Colonic mucosa (tissue), 4 donors: Measurements from ENCODE around the gene KLHL6. TPM values are rescaled to one million over a fixed set of nuclear protein-coding genes. Genes with fewer than 3 reads are reported as not detected.
"Not testable (repeated sequence)": the region's sequence is repeated elsewhere in the genome, so short reads cannot be mapped to it uniquely, and the experiment has no call there.

ENCODE experiments used
- DNase-seq: peaks from one replicate; pipeline ENCODE4 v3.0.0-alpha.2; 2020
- H3K27ac ChIP-seq: fragments of 200-600 bp; one replicate; pipeline ENCODE4 v1.8.0; 2021
- H3K27me3 ChIP-seq: fragments of 200-600 bp; one replicate; pipeline ENCODE4 v1.8.0; 2021
- H3K36me3 ChIP-seq: fragments of 200-600 bp; one replicate; pipeline ENCODE4 v1.8.0; 2021
- H3K4me1 ChIP-seq: fragments of 200-600 bp; one replicate; pipeline ENCODE4 v1.8.0; 2021; ENCODE audit warnings: mild to moderate bottlenecking
- H3K4me3 ChIP-seq: fragments of 200-600 bp; one replicate; pipeline ENCODE4 v1.8.0; 2021
- H3K9ac ChIP-seq, 2 donors: one replicate each; pipeline ENCODE4 v1.7.0; 2013; ENCODE audit warnings: control low read depth in 2 of 2, low read depth in 2 of 2, low read length in 2 of 2
- H3K9me3 ChIP-seq: fragments of 200-600 bp; one replicate; pipeline ENCODE4 v1.8.0; 2021
- intact Hi-C: fragments of 100-400 bp; cut with DNase I; formaldehyde crosslinking; loops from one replicate; pipeline ENCODE4 v1.14.1; 2022
- total RNA-seq, 2 donors: library from RNA; stranded (reverse); fragmentation: NEBNext Ultra II Directional in 1 of 2; extraction: Animal tissue kit (Norgen Biotek cat#: 25700) in 1 of 2; gene quantifications; one replicate each; pipeline ENCODE4 v1.2.1, GENCODE V29; 2021
- TF ChIP-seq, protein P1 (sequence below): fragments of 200-600 bp; IDR thresholded peaks from one replicate; pipeline ENCODE4 v1.8.0; 2022; ENCODE audit warnings: antibody characterized with exemption, mild to moderate bottlenecking
- donor health status: healthy.
- donor health status: DM: no; HTN: no; CAD: no.
- donor health status: DM: no; HTN: no; CAD: no.

Gene KLHL6
- total RNA-seq, 2 donors from 2014 or later: 2.0 to 2.1 TPM

DNA sequence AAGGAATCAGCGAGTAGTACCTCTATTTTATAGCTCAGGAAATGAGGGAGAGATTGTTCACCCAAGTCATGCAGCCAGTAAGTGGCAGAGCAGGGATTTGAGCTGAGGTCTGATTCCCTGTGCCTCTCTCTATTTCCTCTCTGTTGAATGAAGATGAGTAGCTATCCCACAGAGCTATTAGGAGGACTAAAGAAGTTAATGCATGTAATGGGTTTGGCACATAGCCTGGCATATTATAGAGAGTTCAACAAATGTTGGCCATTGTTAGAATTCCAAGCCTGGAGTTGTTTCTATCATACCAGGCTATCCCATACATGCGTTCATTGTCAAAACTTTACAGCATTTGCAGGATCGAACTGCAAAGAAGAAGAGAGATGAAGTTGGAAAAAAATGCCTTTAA, 21.8 kb upstream of the KLHL6 start:
- TF ChIP-seq, protein P1, sequence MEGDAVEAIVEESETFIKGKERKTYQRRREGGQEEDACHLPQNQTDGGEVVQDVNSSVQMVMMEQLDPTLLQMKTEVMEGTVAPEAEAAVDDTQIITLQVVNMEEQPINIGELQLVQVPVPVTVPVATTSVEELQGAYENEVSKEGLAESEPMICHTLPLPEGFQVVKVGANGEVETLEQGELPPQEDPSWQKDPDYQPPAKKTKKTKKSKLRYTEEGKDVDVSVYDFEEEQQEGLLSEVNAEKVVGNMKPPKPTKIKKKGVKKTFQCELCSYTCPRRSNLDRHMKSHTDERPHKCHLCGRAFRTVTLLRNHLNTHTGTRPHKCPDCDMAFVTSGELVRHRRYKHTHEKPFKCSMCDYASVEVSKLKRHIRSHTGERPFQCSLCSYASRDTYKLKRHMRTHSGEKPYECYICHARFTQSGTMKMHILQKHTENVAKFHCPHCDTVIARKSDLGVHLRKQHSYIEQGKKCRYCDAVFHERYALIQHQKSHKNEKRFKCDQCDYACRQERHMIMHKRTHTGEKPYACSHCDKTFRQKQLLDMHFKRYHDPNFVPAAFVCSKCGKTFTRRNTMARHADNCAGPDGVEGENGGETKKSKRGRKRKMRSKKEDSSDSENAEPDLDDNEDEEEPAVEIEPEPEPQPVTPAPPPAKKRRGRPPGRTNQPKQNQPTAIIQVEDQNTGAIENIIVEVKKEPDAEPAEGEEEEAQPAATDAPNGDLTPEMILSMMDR: no peak
- Histone ChIP-seq H3K9me3 (no peaks in the 10 kb centered on the region), H3K9ac (no peak overlapping the region), H3K27me3 (no peaks in the 10 kb centered on the region), H3K36me3 (no peaks in the 10 kb centered on the region), H3K4me3 (no peak overlapping the region), H3K27ac (no peak overlapping the region), H3K4me1 (no peaks in the 10 kb centered on the region)
- intact Hi-C loops: no loop called here
- DNase-seq: no peak

DNA sequence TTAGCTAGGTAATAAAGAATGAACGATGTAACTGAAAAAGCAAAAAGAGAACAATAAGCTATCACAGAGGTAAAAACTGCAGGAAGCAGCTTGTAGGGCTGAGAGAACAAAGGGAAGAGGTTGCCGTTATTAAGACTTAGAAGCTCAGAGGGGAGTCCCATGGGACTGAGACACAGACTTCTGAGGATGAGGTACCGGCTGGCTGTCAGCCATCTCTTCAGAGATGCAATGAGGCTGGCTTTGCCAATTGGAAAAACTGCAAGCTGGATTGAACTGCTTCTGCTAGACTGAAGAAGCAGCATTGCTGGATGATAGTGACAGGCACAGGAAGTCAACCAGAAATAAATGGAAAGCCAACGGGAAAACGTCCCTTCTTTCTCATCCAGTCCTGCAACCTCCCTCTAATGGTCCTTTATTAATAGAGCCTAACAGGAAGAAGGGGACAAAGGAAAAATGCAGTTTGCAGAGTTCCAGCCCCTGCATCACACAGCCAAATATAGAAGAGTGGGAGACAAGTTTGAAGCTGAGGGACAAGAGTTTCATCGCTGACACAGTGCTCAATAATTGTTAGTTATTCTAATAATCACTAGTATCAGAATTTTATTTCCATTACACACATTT, 21.1 kb upstream of the KLHL6 start:
- Histone ChIP-seq H3K27me3 (no peaks in the 10 kb centered on the region), H3K9me3 (no peaks in the 10 kb centered on the region), H3K9ac (no peak overlapping the region), H3K36me3 (no peaks in the 10 kb centered on the region), H3K4me1 (no peaks in the 10 kb centered on the region), H3K27ac (no peak overlapping the region), H3K4me3 (no peak overlapping the region)
- intact Hi-C loops: no loop called here
- TF ChIP-seq, protein P1: no peak
- DNase-seq: no peak

DNA sequence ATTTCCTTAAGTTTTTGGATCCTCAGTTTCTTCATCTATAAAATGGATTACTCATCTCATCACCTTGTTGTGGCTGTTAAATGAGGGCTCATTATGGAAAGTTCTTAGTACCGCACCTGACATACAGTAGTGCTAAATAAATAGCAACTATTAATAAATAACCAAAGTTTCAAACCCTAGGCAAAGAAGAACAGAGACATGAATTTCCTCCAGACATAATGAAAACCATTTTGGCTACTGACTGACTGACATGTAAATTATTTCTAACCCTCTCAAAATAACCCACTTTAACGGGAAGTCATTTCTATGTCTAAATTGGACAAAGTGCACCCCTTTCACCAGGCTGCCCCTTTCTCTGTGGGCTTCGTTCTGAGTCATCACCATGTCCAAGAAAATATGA, 17.4 kb upstream of the KLHL6 start:
- Histone ChIP-seq H3K9me3 (no peaks in the 10 kb centered on the region), H3K4me3 (no peak overlapping the region), H3K36me3 (no peaks in the 10 kb centered on the region), H3K27me3 (no peaks in the 10 kb centered on the region), H3K9ac (no peak overlapping the region), H3K4me1 (no peaks in the 10 kb centered on the region), H3K27ac (no peak overlapping the region)
- TF ChIP-seq, protein P1: no peak
- intact Hi-C loops: no loop called here
- DNase-seq: no peak

DNA sequence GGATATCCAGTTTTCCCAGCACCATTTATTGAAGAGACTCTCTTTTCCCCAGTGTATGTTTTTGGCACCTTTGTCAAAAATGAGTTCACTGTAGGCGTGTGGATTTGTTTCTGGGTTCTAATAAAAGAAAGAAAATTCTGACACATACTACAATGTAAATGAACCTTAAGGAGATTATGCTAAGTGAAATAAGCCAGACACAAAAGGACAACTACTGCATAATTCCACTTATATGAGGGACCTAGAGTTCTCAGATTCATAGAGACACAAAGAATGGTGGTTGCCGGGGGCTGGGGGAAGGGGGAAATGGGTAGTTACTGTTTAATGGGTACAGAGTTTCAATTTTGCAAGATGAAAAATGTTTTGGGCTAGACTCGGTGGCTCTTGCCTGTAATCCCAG, 14.7 kb upstream of the KLHL6 start:
- H3K9ac ChIP-seq, H3K27ac ChIP-seq, H3K4me3 ChIP-seq, H3K27me3 ChIP-seq, intact Hi-C loops, H3K36me3 ChIP-seq, H3K4me1 ChIP-seq, H3K9me3 ChIP-seq, DNase-seq: not testable (repeated sequence)

DNA sequence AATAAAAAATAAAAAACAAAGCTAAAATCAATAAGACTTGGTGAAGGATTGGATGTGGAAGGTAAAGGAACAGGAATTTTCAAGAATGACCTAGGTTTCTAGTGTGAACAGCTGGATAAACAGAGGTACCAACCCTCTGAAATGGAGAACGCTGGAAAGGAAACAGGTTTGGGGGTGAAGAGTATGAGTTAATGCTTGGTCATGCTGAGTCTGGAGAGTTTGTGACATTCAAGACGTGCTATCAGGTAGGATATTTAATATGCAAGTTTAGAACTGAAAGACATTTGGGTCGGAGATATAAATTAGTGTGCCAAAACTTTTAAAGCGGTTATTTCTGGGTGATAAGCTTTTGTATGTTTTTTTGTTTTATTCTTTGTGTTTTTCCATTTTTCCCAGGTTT, 11.4 kb upstream of the KLHL6 start:
- DNase-seq: no peak
- intact Hi-C loops: no loop called here
- TF ChIP-seq, protein P1: no peak

DNA sequence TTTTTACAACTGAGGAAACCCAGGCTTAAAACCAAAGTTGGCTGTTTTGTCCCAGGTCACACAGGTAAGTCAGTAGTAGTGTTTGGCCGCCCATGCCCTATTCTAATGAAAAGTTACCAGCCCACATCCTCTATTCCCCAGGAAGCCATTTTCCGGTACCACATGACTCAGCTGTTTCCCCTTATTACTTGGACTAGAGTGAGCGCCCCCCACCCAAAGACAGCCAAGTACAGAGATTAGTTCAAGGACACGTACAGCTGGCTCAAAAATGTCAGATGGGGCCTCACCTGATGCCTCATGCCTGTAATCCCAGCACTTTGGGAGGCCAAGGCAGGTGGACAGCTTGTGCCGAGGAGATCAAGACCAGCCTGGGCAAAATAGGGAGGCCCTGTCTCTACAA, 8.5 kb upstream of the KLHL6 start:
- intact Hi-C loops: loop anchor here (5.0 kb wide), 1 partner anchor 97 kb away; no protein-coding TSS in a partner anchor
- TF ChIP-seq, protein P1: no peak

More for the DNA sequence above, 11.4 kb upstream of the KLHL6 start:
- no peak overlapping the region for H3K27ac ChIP-seq
- no peaks in the 10 kb centered on the region for H3K4me1 ChIP-seq
- no peaks in the 10 kb centered on the region for H3K36me3 ChIP-seq
- H3K27me3 ChIP-seq: no peaks in the 10 kb centered on the region
- H3K9me3 ChIP-seq: no peaks in the 10 kb centered on the region
- H3K4me3 ChIP-seq: no peak overlapping the region
- no peak overlapping the region for H3K9ac ChIP-seq

More for the DNA sequence above, 8.5 kb upstream of the KLHL6 start:
- no peak for DNase-seq
- H3K36me3 ChIP-seq: no peaks in the 10 kb centered on the region
- no peaks in the 10 kb centered on the region for H3K27me3 ChIP-seq
- H3K9ac ChIP-seq: no peak overlapping the region
- H3K27ac ChIP-seq: no peak overlapping the region
- no peak overlapping the region for H3K4me3 ChIP-seq
- no peaks in the 10 kb centered on the region for H3K9me3 ChIP-seq
- no peaks in the 10 kb centered on the region for H3K4me1 ChIP-seq
